PC-9 (cell line): ENCODE results near the gene OR8D1.

Experiments
- CTCF ChIP-seq: fragments of 200-600 bp; sonication (generic); conservative IDR thresholded peaks from 2 replicates; pipeline ENCODE4 v1.6.1; 2017; ENCODE audit warnings: mixed run types, antibody characterized with exemption, mild to moderate bottlenecking, moderate library complexity
- EZH2 ChIP-seq: fragments of 200-600 bp; sonication (generic); IDR thresholded peaks from 2 replicates; pipeline ENCODE4 v1.8.0; 2017; ENCODE audit warnings: antibody characterized with exemption, low read depth

GRCh38 chr11:124346311-124346955 lies 32.7 kb upstream of the OR8D1 start:
- TF ChIP-seq EZH2 (no peak), CTCF (no peak)
